Testis (tissue), 3 donors: ENCODE results near the gene CAMK2B. TPM values are rescaled to one million over a fixed set of nuclear protein-coding genes. Genes with fewer than 3 reads are reported as not detected.

Experiments used
- DNase-seq: peaks from one replicate; pipeline ENCODE4 v3.0.0-alpha.2; 2019
- H3K27ac ChIP-seq, 2 donors: fragments of 200-600 bp; sonication (generic); one replicate each; pipeline ENCODE4 v1.5.1; 2019
- H3K27me3 ChIP-seq: fragments of 200-600 bp; sonication (generic); one replicate; pipeline ENCODE4 v1.5.1; 2019
- H3K36me3 ChIP-seq: fragments of 200-600 bp; sonication (generic); one replicate; pipeline ENCODE4 v1.5.1; 2017; ENCODE audit warnings: low read depth; ENCODE audit errors: missing control alignments
- H3K4me1 ChIP-seq: fragments of 200-600 bp; sonication (generic); one replicate; pipeline ENCODE4 v1.5.1; 2019
- H3K4me3 ChIP-seq, 2 donors: fragments of 200-600 bp; sonication (generic); one replicate each; pipeline ENCODE4 v1.5.1; 2017 to 2019
- H3K9me3 ChIP-seq: fragments of 200-600 bp; sonication (generic); one replicate; pipeline ENCODE4 v1.5.1; 2017
- POLR2A ChIP-seq: fragments of 450-650 bp; IDR thresholded peaks from one replicate; pipeline ENCODE4 v1.6.1; 2017; ENCODE audit warnings: antibody characterized with exemption, mild to moderate bottlenecking, moderate library complexity
- WGBS, 2 donors: methylation state at CpG; one replicate each; pipeline ENCODE4 v1.1.5; 2018; 5-methylcytosine and 5-hydroxymethylcytosine counted together
- intact Hi-C: fragments of 100-400 bp; cut with DNase I; formaldehyde crosslinking; loops from one replicate; pipeline ENCODE4 v1.15.1; 2023; ENCODE audit warnings: low total_unique reads
- polyA plus RNA-seq: library from polyadenylated mRNA; stranded (reverse); fragments of 350-450 nt; fragmentation: Illumina TruSeq; extraction: RNeasy Lipid Tissue Mini Kit (QIAGEN cat#74804); gene quantifications from one replicate; pipeline ENCODE4 v1.2.3, GENCODE V29; 2014; ENCODE audit warnings: low read depth, low replicate concordance; ENCODE audit not compliant: insufficient read depth
- total RNA-seq, 2 donors: library from RNA; depleted of rRNA; stranded (reverse); fragments of >200 nt; gene quantifications; one replicate each; pipeline ENCODE4 v1.2.3, GENCODE V29; 2016
- TF ChIP-seq, protein P1 (sequence below), 3 experiments: fragments of 450-650 bp in 2 of 3; fragments of 200-600 bp in 1 of 3; sonication (generic) in 1 of 3; IDR thresholded peaks; one replicate each; pipeline ENCODE4 v1.5.1; 2016 to 2019; ENCODE audit warnings: antibody characterized with exemption in 3 of 3, mild to moderate bottlenecking in 2 of 3, moderate library complexity in 1 of 3

The CAMK2B gene
- total and polyA plus RNA-seq, 3 donors from 2014 or later: 4.0 to 12.5 (median 12.1) TPM

DNA sequence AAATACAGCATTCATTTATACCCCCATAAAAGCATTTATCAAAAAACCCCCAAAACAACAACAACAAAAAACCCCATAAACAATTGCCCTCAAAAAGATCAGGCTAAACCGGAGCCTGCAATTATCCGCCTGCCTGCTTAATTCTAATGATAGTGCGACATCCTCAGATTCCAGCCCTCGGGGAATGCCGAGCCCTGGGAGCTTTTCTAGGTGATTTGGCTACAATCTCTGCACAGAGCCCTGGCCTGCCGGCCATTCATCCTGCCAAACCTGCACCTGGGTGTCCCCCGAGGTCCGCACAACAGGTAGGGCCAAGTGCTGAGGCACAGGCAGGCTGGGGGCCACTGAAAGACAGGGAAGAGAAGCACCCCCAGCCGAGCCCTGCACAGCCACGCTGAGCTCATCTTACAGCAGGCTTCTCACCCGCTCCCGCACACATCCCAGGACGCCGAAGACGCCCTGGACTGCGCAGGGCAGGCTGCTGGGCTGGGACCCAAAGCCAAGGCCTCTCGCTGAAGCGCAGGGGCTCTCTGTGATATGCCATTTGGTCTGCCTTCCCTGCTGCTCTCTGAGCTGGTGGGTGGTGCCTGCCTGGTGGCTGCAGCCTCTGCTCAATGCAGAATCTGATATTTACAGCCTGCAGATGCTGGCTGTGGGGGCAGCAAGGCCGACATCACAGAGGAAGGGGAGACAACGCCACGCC, 57.5 kb downstream of the CAMK2B start:
- H3K9me3 ChIP-seq: no peaks in the 10 kb centered on the region
- no peak overlapping the region for H3K27ac ChIP-seq
- WGBS, 2 donors: 70 to 82% methylated on average over 18 to 21 of the region's 21 CpGs
- no peaks in the 10 kb centered on the region for H3K36me3 ChIP-seq
- no peak for DNase-seq
- no peaks in the 10 kb centered on the region for H3K27me3 ChIP-seq
- TF ChIP-seq, protein P1, sequence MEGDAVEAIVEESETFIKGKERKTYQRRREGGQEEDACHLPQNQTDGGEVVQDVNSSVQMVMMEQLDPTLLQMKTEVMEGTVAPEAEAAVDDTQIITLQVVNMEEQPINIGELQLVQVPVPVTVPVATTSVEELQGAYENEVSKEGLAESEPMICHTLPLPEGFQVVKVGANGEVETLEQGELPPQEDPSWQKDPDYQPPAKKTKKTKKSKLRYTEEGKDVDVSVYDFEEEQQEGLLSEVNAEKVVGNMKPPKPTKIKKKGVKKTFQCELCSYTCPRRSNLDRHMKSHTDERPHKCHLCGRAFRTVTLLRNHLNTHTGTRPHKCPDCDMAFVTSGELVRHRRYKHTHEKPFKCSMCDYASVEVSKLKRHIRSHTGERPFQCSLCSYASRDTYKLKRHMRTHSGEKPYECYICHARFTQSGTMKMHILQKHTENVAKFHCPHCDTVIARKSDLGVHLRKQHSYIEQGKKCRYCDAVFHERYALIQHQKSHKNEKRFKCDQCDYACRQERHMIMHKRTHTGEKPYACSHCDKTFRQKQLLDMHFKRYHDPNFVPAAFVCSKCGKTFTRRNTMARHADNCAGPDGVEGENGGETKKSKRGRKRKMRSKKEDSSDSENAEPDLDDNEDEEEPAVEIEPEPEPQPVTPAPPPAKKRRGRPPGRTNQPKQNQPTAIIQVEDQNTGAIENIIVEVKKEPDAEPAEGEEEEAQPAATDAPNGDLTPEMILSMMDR (IDR thresholded peaks at IDR 0.05): no peak
- no peak for TF ChIP-seq POLR2A
- H3K4me3 ChIP-seq: no peak overlapping the region
- intact Hi-C loops: no loop called here
- no peaks in the 10 kb centered on the region for H3K4me1 ChIP-seq

DNA sequence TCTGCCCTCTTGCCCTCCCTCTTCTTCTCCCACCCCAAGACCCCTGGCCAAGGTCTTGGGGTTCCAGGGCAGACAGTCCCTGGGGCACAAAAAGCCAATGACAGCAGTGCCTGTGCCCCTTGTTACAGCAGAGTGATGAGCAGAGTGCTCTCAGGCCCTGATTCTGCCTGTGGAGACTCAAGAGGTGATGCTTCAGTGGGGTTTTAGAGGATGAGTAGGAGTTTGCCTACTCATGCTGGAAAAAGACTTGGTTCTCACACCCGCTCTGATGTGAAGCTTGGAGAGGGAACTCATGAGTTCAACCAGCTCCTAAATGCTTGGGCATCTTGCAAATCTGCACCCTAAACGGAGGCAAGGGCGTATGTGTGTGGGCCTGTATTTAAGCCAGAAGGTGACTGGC, 58.2 kb downstream of the CAMK2B start:
- intact Hi-C loops: no loop called here
- no peaks in the 10 kb centered on the region for H3K9me3 ChIP-seq
- TF ChIP-seq POLR2A: no peak
- TF ChIP-seq, protein P1 (IDR thresholded peaks at IDR 0.05): no peak
- 92 to 100% methylated on average over 2 to 3 of the region's 3 CpGs for WGBS, 2 donors
- H3K4me1 ChIP-seq: no peaks in the 10 kb centered on the region
- H3K4me3 ChIP-seq: no peak overlapping the region
- no peaks in the 10 kb centered on the region for H3K36me3 ChIP-seq
- no peak overlapping the region for H3K27ac ChIP-seq
- DNase-seq: no peak
- H3K27me3 ChIP-seq: no peaks in the 10 kb centered on the region

DNA sequence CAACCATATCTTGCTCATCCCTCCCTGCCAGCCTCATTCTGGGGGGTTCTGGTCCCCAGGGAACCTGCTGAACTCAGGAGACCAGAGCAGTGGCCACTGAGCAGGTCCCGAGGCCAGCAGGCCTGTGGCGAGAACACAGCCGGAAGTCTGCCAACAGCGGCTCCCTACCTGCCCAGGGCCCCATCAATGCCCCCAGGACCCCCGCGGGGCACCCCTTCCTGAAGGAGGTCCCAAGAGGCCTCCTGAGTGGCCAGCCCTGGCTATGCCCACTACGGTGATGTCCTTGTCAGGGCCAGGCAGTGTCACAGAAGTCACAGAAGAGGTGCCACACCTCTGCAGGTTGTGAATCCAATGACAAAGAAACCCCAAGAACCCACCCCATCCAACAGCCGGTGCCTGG, 58.9 kb downstream of the CAMK2B start:
- Histone ChIP-seq H3K36me3 (no peaks in the 10 kb centered on the region), H3K9me3 (no peaks in the 10 kb centered on the region), H3K27ac (no peak overlapping the region), H3K4me3 (no peak overlapping the region), H3K4me1 (no peaks in the 10 kb centered on the region), H3K27me3 (no peaks in the 10 kb centered on the region)
- WGBS, 2 donors: 94 to 100% methylated on average over 3 to 8 of the region's 8 CpGs
- no peak for DNase-seq
- no peak for TF ChIP-seq POLR2A
- TF ChIP-seq, protein P1 (IDR thresholded peaks at IDR 0.05): no peak
- intact Hi-C loops: no loop called here

DNA sequence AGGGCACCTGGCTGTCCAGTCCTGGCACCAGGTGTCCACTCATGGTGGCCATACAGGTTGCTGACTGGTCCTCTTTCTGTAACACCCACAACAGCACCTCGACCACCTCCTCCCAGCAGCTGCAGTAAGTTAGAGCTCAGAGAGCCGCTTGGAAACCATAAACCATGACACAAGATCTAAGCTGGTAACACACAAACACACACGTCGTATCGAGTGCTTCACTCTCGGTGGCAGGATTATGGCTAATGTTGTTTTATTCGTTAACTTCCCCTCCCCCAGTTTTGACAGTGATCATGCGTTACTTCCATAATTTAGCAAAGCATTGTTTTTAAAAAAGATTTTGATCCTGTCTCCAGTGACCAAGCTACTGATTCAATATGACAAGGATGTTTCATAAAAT, 59.7 kb downstream of the CAMK2B start:
- no peak for DNase-seq
- Histone ChIP-seq H3K27me3 (no peaks in the 10 kb centered on the region), H3K27ac (no peak overlapping the region), H3K4me1 (no peaks in the 10 kb centered on the region), H3K36me3 (no peaks in the 10 kb centered on the region), H3K4me3 (no peak overlapping the region), H3K9me3 (no peaks in the 10 kb centered on the region)
- intact Hi-C loops: no loop called here
- WGBS, 2 donors: 89 to 93% methylated on average over 8 of the region's 8 CpGs
- TF ChIP-seq POLR2A: no peak
- TF ChIP-seq, protein P1 (IDR thresholded peaks at IDR 0.05): no peak
